Measurements from ENCODE around the gene KIF5A.
"Not testable (repeated sequence)": the region's sequence is repeated elsewhere in the genome, so short reads cannot be mapped to it uniquely, and the experiment has no call there.

Gene KIF5A

DNA sequence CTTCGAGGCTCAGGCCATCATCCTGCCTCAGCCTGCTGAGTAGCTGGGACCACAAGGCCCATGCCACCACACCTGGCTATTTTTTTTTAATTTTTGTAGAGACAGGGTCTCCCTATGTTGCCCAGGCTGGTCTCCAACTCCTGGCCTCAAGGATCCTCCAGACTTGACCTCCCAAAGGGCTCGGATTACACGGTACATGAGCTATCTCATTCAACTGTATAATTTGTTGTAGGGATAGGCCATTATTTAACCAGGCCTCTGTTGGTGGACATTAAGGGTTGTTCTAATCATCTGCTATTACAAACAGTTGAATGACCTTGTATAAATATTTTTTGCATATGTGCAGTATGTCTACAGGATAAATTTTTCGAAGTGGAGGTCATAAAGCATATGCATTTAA is 9.0 kb downstream of the KIF5A start:
- DNase-seq: no peak

DNA sequence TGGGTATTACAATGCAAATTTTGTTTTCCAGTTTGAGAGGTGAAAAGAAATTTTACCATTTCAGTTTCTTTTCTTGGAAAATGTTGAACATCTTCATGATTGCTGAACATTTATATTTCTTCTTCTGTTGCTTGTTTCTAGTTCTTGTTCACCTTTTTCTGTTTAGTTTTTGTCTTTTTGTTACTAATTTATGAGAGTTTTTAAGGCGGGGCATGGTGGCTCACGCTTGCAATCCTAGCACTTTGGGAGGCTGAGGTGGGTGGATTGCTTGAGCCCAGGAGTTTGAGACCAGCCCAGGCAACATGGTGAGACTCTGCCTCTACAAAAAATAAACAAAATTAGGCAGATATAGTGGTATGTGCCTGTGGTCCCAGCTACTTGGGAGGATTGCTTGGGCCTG is 10.7 kb downstream of the KIF5A start:
- no peak for DNase-seq

DNA sequence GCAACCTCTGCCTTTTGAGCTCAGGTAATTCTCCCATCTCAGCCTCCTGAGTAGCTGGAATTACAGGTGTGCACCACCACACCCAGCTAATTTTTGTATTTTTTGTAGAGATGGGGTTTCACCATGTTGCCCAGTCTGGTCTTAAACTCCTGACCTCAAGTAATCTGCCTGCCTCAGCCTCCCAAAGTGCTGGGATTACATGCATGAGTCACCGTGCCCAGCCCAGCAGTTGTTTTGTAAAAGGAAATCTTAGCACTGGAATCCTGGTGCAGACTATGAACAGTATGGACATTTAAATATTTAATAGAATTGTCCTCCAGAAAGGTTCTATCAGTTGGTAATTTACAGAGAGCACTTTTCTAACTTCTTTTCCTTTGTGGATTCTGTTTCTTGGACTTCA is 11.3 kb downstream of the KIF5A start:
- DNase-seq: not testable (repeated sequence)

DNA sequence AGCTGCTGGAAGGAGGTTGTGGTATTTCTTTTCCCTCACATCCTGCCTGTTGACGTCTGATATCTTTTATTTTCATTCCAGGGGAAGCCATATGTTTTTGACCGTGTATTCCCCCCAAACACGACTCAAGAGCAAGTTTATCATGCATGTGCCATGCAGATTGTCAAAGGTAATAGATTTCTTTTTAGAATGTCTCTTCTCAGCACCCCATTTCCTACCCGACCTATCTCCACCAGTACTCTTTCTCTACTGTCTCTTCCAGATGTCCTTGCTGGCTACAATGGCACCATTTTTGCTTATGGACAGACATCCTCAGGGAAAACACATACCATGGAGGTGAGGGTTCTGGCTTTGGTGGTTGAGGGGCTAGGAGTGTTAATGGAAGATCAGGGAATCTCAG is 13.5 kb downstream of the KIF5A start:
- no peak for DNase-seq

DNA sequence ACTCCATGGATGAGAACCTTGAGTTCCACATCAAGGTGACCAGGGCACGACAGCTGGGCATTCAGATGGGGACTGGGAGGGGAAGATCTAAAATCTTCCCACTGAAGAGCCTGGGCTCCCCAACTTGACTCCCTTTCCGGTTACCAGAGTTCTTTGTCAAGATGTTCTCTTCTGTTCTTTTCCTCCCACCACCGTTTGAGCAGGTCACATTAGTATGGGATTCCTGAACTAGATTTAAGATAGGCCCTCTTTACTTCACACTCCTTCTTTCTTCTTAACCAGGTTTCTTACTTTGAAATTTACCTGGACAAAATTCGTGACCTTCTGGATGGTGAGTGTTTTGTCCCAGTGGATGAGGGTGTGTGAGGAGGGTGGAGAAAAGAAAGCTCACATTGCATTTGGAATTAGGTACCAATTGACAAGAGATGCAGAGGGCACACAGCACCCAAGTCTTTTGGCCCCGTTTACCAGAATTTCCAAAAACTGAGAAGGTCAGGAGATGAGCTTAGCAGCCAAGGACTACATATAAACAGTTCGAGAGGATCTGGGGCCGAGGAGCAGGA is 14.4 kb downstream of the KIF5A start:
- DNase-seq: no peak

DNA sequence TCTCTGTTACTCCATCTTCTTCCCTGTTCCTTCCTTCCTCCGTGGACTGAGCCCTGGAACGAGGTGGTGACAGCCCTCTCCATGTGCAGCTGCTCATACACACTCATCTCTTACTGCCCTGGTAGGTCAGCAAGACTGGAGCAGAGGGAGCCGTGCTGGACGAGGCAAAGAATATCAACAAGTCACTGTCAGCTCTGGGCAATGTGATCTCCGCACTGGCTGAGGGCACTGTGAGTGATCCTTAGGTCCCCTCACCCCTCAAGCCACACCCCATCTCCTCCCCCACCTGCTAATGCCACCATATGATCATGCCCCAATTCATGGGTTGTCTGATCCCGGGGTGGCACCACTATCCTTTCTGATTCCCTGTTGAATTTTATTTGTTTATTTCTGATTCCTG is 19.0 kb downstream of the KIF5A start:
- no peak for DNase-seq

DNA sequence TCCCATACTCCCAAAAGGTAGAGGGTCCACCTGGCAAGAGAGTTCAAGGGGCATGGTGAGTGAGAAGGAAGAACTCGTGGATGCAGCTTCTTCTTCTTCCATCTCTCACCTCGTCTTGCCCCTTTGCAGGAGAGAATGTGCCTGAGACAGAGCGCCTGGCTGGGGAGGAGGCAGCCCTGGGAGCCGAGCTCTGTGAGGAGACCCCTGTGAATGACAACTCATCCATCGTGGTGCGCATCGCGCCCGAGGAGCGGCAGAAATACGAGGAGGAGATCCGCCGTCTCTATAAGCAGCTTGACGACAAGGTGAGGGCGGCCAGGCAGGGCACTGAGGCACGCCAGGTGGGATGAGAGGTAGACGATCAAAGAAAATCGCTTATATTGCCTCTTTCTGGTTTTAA is 20.0 kb downstream of the KIF5A start:
- no peak for DNase-seq

DNA sequence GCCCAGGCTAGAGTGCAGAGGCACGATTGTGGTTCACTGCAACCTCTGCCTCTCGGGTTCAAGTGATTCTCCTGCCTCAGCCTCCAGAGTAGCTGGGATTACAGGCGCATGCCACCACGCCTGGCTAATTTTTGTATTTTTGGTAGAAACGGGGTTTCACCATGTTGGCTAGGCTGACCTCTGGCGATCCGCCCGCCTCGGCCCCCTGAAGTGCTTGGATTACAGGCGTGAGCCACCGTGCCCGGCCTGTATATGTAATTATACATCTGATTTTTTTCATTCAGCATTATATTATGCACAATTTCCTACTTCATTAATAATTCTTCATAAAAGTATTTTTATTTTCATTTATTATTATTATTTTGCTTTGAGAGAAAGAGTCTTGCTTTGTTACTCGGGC is 20.6 kb downstream of the KIF5A start:
- DNase-seq: not testable (repeated sequence)

DNA sequence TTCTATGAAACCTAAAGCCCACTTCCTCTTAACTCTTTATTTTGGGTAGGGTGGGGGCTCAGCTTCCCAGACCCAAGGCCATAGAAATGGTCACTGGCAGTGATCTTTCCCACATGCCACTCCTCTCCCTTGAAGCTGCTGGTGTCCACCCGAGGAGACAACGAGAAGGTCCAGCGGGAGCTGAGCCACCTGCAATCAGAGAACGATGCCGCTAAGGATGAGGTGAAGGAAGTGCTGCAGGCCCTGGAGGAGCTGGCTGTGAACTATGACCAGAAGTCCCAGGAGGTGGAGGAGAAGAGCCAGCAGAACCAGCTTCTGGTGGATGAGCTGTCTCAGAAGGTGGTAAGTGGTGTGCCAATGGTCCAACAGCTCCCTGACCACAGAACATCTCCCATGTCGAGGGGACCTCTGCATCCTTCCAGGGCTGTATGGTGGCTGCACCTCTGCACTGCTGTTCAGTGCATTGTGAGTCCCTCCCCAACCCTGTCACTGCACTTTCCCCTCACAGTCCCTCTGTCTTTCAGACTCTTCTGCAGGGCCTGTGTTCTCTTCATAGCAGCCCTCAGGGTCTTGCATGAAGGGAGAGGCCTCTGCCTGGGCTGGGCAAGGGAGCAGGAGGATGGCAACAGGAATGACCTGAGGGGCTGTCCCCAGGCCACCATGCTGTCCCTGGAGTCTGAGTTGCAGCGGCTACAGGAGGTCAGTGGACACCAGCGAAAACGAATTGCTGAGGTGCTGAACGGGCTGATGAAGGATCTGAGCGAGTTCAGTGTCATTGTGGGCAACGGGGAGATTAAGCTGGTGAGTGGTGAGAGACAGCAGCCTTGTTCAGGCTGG is 22.3 kb downstream of the KIF5A start:
- DNase-seq: no peak

DNA sequence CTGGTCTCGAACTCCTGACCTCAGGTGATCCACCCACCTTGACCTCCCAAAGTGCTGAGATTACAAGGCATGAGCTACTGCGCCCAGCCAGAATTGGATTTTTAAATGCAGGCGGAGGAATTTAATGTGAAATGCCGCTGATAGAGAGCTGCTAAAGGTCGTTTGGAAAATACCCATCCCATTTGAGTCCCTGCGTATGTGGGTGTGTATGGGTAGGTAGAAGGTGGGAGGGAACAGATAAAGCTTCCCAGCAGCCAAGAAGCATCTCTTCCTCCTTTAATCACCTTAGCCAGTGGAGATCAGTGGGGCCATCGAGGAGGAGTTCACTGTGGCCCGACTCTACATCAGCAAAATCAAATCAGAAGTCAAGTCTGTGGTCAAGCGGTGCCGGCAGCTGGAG is 25.0 kb downstream of the KIF5A start:
- no peak for DNase-seq

DNA sequence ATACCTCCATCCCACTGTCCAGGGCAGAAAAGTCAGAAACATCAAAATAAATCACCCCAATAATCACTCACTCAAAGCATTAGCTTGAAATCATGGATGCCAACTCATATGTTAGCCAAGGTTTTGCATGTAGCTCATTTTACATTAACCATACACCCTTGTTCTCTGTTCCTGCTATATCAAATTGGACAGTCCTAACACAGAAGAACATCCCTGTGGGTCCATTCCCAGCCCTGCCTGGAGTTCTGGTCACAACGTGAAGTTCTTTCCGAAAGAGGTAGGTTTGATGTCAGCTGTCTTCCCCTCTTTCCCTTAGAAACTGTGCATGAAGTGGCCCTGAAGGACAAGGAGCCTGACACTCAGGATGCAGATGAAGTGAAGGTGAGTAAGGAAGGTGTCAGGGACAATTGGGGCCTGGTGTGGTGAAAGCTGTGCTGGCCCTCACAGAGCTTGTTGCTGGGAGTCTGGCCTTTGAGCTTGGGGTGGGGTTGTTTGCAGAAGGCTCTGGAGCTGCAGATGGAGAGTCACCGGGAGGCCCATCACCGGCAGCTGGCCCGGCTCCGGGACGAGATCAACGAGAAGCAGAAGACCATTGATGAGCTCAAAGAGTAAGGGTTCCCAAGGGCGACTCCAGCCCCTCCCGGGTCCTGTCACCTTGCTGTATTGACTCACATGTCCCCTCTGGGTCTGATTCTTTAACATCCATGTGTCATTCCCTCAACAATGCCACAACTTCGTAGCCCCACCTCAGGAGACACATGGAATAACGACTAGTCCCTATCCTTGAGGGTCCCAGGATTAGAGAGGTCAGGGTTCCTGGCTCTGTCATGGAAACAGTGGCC is 26.1 kb downstream of the KIF5A start:
- no peak for DNase-seq

DNA sequence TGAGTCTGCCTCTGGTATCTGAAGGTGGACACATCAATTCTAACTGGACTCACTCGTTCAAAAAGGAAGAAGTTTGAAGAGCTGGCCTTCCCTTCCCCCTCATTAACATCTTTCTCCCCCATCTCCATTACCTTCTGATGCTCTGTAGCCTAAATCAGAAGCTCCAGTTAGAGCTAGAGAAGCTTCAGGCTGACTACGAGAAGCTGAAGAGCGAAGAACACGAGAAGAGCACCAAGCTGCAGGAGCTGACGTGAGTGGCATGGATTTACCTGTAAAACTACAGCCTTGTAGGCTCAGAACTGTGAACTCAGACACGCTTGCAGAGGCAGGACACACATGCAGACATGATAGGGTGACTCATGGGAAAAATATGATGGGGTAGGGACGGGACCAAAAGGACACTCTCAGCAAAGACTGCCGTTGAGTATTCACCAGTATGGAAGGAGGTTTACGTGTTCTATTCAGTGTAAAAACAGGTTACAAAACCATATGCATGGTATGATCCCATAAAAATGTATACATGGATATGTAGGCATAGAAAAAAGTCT is 26.8 kb downstream of the KIF5A start:
- DNase-seq: no peak

DNA sequence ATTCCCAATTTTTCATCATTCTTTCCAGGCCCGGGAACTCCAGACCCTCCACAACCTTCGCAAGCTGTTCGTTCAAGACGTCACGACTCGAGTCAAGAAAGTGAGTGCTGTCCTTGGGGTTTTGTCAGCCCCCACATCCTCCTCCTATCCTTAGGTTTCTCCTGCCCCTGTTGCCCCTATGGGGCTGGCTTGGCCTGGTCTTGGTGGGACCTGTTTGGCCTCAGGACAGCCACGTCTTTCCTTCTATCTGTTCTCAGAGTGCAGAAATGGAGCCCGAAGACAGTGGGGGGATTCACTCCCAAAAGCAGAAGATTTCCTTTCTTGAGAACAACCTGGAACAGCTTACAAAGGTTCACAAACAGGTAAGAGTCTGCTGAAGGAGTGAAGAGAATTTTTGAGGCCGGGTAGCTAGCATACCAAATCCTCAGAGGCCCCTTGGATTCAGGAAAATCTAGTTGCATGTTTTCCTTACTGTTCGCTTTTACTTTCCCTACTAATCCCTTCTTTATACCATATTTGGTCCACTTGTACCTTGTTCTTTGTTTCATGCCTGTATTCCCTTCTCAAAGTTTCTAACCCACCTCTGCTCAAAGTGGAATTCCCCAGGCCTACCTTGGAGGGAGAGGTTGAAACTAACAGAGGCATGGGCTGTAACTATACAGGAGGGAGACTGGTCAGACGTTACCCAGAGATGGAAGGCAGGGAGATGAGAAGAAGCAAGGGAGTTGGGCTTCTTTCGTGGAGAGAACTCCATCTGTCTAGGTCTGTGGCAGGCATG is 28.3 kb downstream of the KIF5A start:
- DNase-seq: no peak

DNA sequence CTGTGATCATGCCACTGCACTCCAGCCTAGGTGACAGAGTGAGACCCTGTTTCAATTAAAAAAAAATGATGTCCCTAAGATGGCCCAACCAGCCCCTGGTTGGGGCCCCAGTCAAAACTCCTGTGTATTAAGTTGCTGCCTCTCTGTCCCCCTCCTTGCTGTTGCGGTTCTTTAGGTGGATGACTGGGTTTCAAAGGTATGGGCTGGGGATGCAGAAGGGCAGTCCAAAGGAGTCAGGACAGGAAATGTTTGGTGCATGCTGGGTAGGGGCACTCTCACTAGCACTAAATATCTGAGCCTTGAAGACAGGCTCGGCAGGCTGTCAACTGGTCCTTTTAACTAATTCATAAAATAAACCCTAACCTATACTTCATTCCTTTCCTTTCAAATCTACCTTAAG is 29.2 kb downstream of the KIF5A start:
- no peak for DNase-seq

DNA sequence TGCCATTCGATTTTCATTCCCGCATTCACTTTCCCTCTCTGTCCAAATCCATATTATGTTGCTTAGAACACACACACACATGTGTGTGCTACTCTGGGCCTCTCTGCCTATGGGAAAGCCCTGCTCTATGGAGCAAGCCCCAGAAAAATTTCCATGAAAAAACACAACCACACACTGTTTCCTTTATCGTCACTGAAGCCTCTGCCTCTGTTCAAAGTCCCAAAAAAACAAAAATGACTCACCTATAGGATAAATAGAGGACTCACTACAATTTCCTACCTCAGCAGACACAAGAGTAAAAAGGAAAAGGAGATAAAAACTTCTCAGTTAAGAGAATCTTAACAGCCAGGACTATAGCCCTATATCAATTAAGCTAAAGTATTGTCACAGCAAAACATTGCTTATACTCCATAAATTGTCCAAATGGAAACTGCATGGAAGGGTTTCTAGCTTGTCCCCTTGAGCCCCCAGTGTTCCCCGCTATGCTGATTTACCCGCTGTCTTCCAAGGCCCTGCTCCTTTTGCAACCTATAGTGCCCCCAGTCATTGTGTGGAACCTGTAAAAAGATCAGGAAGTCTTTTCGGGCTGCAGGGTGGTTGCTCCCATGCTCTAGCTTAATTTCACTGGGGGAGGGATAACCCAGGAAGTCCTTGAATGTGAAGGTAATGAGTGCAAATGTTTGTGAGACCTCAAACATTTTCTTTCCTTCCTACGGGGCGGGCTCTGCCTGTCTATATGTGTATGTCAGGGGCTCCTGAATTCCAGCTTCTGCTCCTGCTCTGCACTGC is 30.0 kb downstream of the KIF5A start:
- DNase-seq: no peak

DNA sequence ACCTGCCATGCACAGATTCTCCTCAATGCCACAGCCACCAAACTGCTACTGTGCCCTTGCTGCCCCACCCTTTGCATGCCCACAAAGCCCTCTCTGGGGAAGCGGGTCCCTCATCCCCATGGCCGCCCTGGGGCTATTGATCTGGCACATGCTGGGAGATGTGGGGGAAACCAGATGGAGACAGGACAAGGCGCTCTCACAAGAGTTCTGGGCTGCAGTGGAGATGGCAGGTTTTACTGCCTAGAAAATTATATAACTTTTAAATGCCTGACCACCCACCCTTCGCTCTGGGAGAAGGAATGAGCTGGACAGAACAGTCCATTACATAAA is 30.6 kb downstream of the KIF5A start:
- no peak for DNase-seq

DNA sequence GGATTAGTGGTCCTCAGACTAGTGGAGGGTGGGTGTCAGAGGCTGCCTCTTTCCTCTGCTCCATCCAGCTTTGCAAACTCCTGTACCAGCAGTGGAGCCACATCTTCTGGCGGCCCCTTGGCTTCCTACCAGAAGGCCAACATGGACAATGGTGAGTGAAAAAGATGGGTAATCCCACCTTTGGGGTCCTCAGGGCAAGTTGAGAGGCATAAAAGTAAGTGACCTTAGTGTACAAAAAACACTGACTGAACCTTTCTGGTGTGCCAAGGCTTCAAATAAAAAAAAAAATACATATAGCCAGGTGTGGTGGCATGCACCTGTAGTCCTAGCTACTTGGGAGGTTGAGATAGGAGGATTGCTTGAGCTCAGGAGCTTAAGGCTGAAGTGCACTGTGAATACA is 32.0 kb downstream of the KIF5A start:
- DNase-seq: no peak

DNA sequence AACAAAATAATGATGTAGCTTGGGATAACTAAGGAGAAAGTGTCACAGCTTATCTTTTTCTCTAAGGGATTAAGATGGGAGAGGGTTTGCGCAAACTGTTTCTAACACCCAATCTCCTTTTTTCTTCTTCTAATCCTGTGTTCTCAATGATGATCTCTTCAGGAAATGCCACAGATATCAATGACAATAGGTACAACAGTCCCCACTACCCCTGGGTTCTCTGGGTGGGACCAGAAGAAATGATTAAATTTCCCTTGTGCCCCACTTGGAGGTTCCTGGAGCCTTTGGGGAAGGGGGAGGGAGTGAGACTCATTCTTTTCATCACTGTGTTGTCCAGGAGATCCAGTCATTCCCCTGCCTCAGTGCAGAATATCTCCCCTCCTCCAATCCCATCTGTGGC is 32.6 kb downstream of the KIF5A start:
- DNase-seq: no peak

DNA sequence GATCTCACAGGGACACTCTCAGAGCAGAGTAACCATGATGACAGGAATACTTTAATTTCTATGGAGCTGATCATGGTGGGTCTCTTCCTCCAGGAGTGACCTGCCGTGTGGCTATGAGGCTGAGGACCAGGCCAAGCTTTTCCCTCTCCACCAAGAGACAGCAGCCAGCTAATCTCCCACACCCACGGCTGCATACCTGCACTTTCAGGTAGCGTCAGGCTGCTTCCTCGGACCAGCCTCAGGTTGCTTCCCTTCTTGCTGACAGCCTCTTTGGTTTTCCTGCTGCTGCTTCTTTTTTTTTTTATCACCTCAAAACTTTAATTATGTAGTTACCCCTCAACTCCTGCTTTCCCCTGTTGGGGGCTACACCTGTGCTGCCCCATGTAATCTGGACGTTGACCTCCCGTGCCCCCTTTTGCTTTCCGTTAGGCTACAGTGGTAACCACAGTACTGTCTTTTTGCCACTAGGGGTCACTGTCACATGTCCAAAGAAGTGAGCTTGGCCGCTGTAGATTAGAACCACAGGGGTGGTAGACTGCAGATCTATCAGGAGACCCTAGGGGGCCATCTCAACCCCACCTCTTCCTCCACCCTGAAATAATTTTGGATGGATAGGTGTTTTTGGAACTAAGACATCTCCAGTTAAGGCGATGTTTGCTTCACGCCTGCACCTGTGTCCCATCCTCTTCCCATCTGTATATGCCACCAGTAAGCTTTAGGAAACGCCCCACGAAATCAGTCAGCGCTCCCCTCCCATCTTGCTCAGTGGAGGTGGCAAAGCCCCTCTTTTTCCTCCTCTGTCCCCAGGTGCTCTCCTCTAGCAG is 33.4 kb downstream of the KIF5A start:
- DNase-seq: peak; percentile 58 to 66

DNA sequence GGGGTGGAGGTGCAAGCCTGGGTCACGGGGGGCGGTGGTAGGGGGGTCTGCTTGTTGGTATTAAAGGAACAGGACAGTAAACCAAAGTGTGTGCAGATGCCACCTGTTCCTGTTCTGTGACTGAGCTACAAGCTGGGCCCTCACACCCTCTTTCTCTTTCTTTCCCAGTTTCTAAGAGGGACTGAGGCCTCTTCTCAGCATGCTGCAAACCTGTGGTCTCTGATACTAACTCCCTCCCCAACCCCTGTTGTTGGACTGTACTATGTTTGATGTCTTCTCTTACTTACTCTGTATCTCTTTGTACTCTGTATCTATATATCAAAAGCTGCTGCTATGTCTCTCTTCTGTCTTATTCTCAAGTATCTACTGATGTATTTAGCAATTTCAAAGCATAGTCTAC is 34.2 kb downstream of the KIF5A start:
- no peak for DNase-seq

DNA sequence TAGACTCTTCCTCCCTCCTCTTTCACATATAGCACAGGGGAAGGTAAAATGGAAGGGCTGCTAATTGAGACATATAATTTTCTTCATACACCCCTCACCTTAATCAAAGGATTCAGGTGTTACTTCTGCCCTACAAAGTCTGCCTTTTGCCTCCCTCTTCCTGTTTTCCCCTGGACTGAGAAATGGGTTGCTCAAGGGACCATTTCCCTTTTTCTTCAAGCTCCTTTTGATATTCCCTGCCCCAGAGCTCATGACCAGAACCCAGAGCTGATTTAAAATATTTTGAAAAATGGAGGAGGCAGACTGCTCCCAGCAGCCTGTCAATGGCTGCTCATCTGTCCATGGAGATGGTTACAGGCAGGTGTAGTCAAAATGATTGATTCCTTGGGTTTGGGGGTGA is 34.8 kb downstream of the KIF5A start:
- DNase-seq: no peak

Data from activated CD4-positive, alpha-beta T cell treated with anti-CD3 and anti-CD28 coated beads, Interleukin-2, amount 50 U/mL, for 48 hours (primary cell).